SK-N-SH (cell line): ENCODE results near the gene NPW. TPM values are rescaled to one million over a fixed set of nuclear protein-coding genes. Genes with fewer than 3 reads are reported as not detected.

Experiments
- CTCF ChIA-PET: fragments of 300-600, 350-600 bp; formaldehyde crosslinking; extraction: SDS; loops from one replicate; lab custom pipeline; 2021; lab: Yijun Ruan, JAX
- POLR2A ChIA-PET: fragments of 350-600 bp; sonication (Branson Sonifier 250); formaldehyde crosslinking; extraction: SDS; loops from one replicate; lab custom pipeline; 2020; ENCODE audit warnings: antibody characterized with exemption, inconsistent platforms; lab: Yijun Ruan, JAX
- DNase-seq: peaks from one replicate; pipeline ENCODE4 v3.0.0; 2012
- H2AFZ ChIP-seq: fragments of 200-600 bp; sonication (generic); 2 replicates; pipeline ENCODE4 v1.8.1; 2016; ENCODE audit warnings: antibody characterized with exemption, mild to moderate bottlenecking, low read depth
- H3F3A ChIP-seq: fragments of 200-600 bp; sonication (generic); replicated peaks from 2 replicates; pipeline ENCODE3; 2016; ENCODE audit warnings: antibody characterized with exemption, mild to moderate bottlenecking; ENCODE audit not compliant: insufficient read depth
- H3K27ac ChIP-seq, 2 experiments: fragments of 200-500 bp in 1 of 2; fragments of 200-600 bp in 1 of 2; sonication (Bioruptor generic) in 1 of 2; sonication (generic), shearing (Covaris generic) in 1 of 2; 2 replicates each; pipeline versions ENCODE4 v1.5.1 to v1.6.1; 2014 to 2016; ENCODE audit warnings: low read depth in 2 of 2, inconsistent platforms in 1 of 2, low read length in 1 of 2, mild to moderate bottlenecking in 1 of 2, mixed read lengths in 1 of 2
- H3K27me3 ChIP-seq: fragments of 200-600 bp; sonication (generic), shearing (Covaris generic); 2 replicates; pipeline ENCODE4 v1.6.1; 2016; ENCODE audit warnings: mixed run types; ENCODE audit not compliant: insufficient read depth
- H3K36me3 ChIP-seq, 2 experiments: fragments of 200-500 bp in 1 of 2; fragments of 200-600 bp in 1 of 2; sonication (Bioruptor generic) in 1 of 2; sonication (generic) in 1 of 2; replicated peaks in 1 of 2; 2 replicates each; pipeline versions ENCODE3 to v1.5.1; 2014 to 2016; ENCODE audit warnings: low read length in 1 of 2, mild to moderate bottlenecking in 1 of 2; ENCODE audit not compliant: insufficient read depth in 2 of 2, control insufficient read depth in 1 of 2
- H3K4me1 ChIP-seq, 2 experiments: fragments of 200-500 bp in 1 of 2; fragments of 200-600 bp in 1 of 2; sonication (Bioruptor generic) in 1 of 2; sonication (generic), shearing (Covaris generic) in 1 of 2; 2 replicates each; pipeline versions ENCODE4 v1.5.1 to v1.6.1; 2014 to 2016; ENCODE audit warnings: low read depth in 1 of 2, low read length in 1 of 2, mixed run types in 1 of 2; ENCODE audit not compliant: insufficient read depth in 2 of 2, control insufficient read depth in 1 of 2
- H3K4me2 ChIP-seq: fragments of 200-600 bp; sonication (generic), shearing (Covaris generic); 2 replicates; pipeline ENCODE4 v1.6.1; 2017; ENCODE audit warnings: mixed run types
- H3K4me3 ChIP-seq, 2 experiments: fragments of 200-500 bp in 1 of 2; fragments of 200-600 bp in 1 of 2; sonication (Bioruptor generic) in 1 of 2; sonication (generic), shearing (Covaris generic) in 1 of 2; 2 replicates each; pipeline versions ENCODE4 v1.5.1 to v1.8.1; 2014 to 2016; ENCODE audit warnings: low read depth in 2 of 2, inconsistent platforms in 1 of 2, low read length in 1 of 2, mild to moderate bottlenecking in 1 of 2, mixed read lengths in 1 of 2, moderate library complexity in 1 of 2
- H3K79me2 ChIP-seq: fragments of 200-600 bp; sonication (generic); 2 replicates; pipeline ENCODE4 v1.8.1; 2017; ENCODE audit warnings: mild to moderate bottlenecking; ENCODE audit not compliant: insufficient read depth
- H3K9ac ChIP-seq: fragments of 200-600 bp; sonication (generic); 2 replicates; pipeline ENCODE4 v1.6.1; 2017; ENCODE audit warnings: mixed run types
- H3K9me2 ChIP-seq: fragments of 200-600 bp; sonication (generic); 2 replicates; pipeline ENCODE4 v1.6.1; 2017; ENCODE audit warnings: mixed run types
- H3K9me3 ChIP-seq: fragments of 200-600 bp; sonication (generic); 2 replicates; pipeline ENCODE4 v1.6.1; 2017; ENCODE audit warnings: mixed run types, mild to moderate bottlenecking, moderate library complexity
- H4K20me1 ChIP-seq: fragments of 200-600 bp; sonication (generic); 2 replicates; pipeline ENCODE4 v1.6.1; 2017; ENCODE audit warnings: mild to moderate bottlenecking, mixed run types; ENCODE audit not compliant: insufficient read depth
- CHD2 ChIP-seq: fragments of 150-350 bp; IDR thresholded peaks from 2 replicates; pipeline ENCODE4 v1.6.1; 2018; ENCODE audit warnings: low read length; ENCODE audit not compliant: partially characterized antibody
- EZH2phosphoT487 ChIP-seq: fragments of 200-600 bp; sonication (generic); IDR thresholded peaks from 2 replicates; pipeline ENCODE4 v1.6.1; 2017; ENCODE audit warnings: low read depth, mixed run types, mild to moderate bottlenecking, antibody characterized with exemption, moderate library complexity, borderline replicate concordance
- FOSL2 ChIP-seq: IDR thresholded peaks from 2 replicates; pipeline ENCODE4 v1.4.0; 2012; ENCODE audit warnings: low read depth, mild to moderate bottlenecking, moderate library complexity, borderline replicate concordance
- IRF3 ChIP-seq: fragments of 150-350 bp; IDR thresholded peaks from 2 replicates; pipeline ENCODE4 v1.6.1; 2016; ENCODE audit warnings: mild to moderate bottlenecking, low read depth, low read length
- MEF2A ChIP-seq: IDR thresholded peaks from 2 replicates; pipeline ENCODE4 v1.4.0; 2012; ENCODE audit warnings: low read depth, borderline replicate concordance
- MXI1 ChIP-seq: IDR thresholded peaks from 2 replicates; pipeline ENCODE4 v1.6.1; 2012; ENCODE audit warnings: mild to moderate bottlenecking, low read depth, low read length, improper control_type of control experiment
- NFIC ChIP-seq: IDR thresholded peaks from 2 replicates; pipeline ENCODE4 v1.4.0; 2012; ENCODE audit warnings: borderline replicate concordance
- POLR2AphosphoS5 ChIP-seq: IDR thresholded peaks from 2 replicates; pipeline ENCODE4 v1.6.1; 2012; ENCODE audit warnings: low read depth, low read length
- RAD21 ChIP-seq: IDR thresholded peaks from 2 replicates; pipeline ENCODE4 v1.6.1; 2012; ENCODE audit warnings: mild to moderate bottlenecking, low read length
- RCOR1 ChIP-seq: fragments of 150-350 bp; IDR thresholded peaks from 2 replicates; pipeline ENCODE4 v1.6.1; 2017; ENCODE audit warnings: antibody characterized with exemption, low read length
- REST ChIP-seq: IDR thresholded peaks from 2 replicates; pipeline ENCODE4 v1.6.1; 2012; ENCODE audit warnings: mild to moderate bottlenecking, low read depth, low read length, moderate library complexity
- RFX5 ChIP-seq: IDR thresholded peaks from 2 replicates; pipeline ENCODE4 v1.6.1; 2012; ENCODE audit warnings: mild to moderate bottlenecking, improper control_type of control experiment, low read length
- RXRA ChIP-seq: IDR thresholded peaks from 2 replicates; pipeline ENCODE4 v1.4.0; 2012; ENCODE audit warnings: low read depth, mild to moderate bottlenecking, borderline replicate concordance
- TAF1 ChIP-seq: IDR thresholded peaks from 2 replicates; pipeline ENCODE4 v1.6.1; 2012; ENCODE audit warnings: low read depth, mild to moderate bottlenecking, low read length, moderate library complexity, borderline replicate concordance
- TCF12 ChIP-seq: IDR thresholded peaks from 2 replicates; pipeline ENCODE4 v1.4.0; 2012
- TEAD4 ChIP-seq: IDR thresholded peaks from 2 replicates; pipeline ENCODE4 v1.4.0; 2012; ENCODE audit warnings: mild to moderate bottlenecking, borderline replicate concordance; ENCODE audit not compliant: insufficient read depth
- WGBS: methylation state at CpG from one replicate; pipeline ENCODE4 v1.1.6; 2017; ENCODE audit warnings: low lambda C conversion rate; 5-methylcytosine and 5-hydroxymethylcytosine counted together
- polyA plus RNA-seq, 3 experiments: library from polyadenylated mRNA; depleted of rRNA; stranded (reverse); fragments of >200 nt; gene quantifications; 2 replicates each; pipeline ENCODE4 v1.2.3, GENCODE V29; 2012
- TF ChIP-seq, protein P1 (sequence below): IDR thresholded peaks from 2 replicates; pipeline ENCODE4 v1.4.0; 2012; ENCODE audit warnings: low read depth, borderline replicate concordance
- TF ChIP-seq, protein P2 (sequence below): fragments of 150-350 bp; IDR thresholded peaks from 2 replicates; pipeline ENCODE4 v1.6.1; 2017; ENCODE audit warnings: antibody characterized with exemption, low read length, low read depth, borderline replicate concordance

NPW gene
- polyA plus RNA-seq, 1 of the 3 experiments (the other 2 are of a cell fraction), result 1.1 TPM

DNA sequence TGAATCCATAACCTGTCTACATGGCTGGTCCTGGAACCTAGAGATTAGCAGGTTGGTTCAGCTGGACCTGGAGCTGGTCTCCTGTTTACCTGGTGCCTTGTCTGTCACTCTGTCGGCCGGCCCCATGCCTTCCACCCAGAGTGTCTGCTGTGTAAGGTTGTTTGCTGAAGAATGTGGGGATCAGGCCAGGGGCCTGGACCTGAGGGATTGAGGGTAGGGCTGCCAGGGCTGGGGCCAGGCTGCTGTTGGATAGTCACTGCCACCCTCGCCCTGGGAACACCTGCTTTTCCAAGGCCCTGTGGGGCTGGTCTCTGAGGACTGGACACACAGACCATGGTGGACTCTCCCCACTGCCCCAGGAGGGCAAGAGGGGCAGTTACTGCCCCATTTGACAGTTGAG lies 8.6 kb downstream of the NPW start (continued):
- TF ChIP-seq POLR2AphosphoS5 (no peak), TCF12 (no peak), MXI1 (no peak), CHD2 (no peak)

DNA sequence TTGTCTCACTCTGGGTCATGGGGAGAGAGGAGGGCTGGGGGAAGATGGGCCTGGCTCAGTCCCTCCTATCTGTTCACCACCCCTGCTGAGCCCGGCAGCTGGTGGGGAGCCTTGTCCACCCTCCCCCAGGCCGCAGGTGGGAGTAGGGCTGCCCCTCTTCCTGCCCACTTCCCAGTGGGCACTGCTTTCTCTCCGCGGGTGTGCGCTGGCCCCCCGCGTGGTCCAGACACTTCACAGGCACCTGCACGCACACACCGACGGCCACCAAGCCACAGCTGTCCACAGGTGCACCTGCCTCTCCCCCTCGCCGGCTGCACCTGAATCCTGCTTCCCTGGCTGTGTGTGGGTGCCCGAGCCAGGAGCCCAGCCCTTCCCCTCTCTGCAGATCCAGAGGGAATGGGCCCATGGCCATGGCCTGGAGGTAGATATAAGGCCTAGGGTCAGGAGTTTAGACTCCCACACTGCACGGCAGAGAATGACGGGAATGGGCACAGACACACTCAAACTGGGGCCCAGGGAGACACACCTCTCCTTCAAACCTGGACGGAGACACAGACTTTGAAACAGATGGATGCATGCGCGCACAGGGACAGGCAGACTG lies 9.1 kb downstream of the NPW start:
- Histone ChIP-seq H3K4me1 (peaks cover 17 to 28% of the 10 kb centered on the region in 2 experiments; a peak in 3 of 4 replicates), H3K36me3 (peaks cover 0 to 6% of the 10 kb centered on the region in 2 experiments), H3K79me2 (peaks cover 20% of the 10 kb centered on the region; the same call in 1 of the 2 replicates), H3K9ac (no peak overlapping the region), H3K4me2 (peak overlapping the region; percentile 90; the same call in 1 of the 2 replicates), H3K27me3 (no peaks in the 10 kb centered on the region), H3K9me3 (no peaks in the 10 kb centered on the region), H3F3A (peaks cover 5% of the 10 kb centered on the region), H3K27ac (no peak overlapping the region), H3K4me3 (peak overlapping the region in 1 of 2 experiments; percentile 56; a peak in 1 of 4 replicates), H2AFZ (no peak overlapping the region), H4K20me1 (peaks cover 8% of the 10 kb centered on the region; the same call in 1 of the 2 replicates), H3K9me2 (no peaks in the 10 kb centered on the region)
- POLR2A ChIA-PET, result no interaction called here
- no peak for TF ChIP-seq FOSL2
- TF ChIP-seq TAF1, result no peak
- TF ChIP-seq, protein P1, sequence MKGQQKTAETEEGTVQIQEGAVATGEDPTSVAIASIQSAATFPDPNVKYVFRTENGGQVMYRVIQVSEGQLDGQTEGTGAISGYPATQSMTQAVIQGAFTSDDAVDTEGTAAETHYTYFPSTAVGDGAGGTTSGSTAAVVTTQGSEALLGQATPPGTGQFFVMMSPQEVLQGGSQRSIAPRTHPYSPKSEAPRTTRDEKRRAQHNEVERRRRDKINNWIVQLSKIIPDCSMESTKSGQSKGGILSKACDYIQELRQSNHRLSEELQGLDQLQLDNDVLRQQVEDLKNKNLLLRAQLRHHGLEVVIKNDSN, result no peak
- TF ChIP-seq MXI1, result no peak
- TF ChIP-seq MEF2A, result no peak
- no peak for TF ChIP-seq IRF3
- TF ChIP-seq REST, result no peak
- no peak for TF ChIP-seq TEAD4
- no peak for TF ChIP-seq RCOR1
- TF ChIP-seq, protein P2, sequence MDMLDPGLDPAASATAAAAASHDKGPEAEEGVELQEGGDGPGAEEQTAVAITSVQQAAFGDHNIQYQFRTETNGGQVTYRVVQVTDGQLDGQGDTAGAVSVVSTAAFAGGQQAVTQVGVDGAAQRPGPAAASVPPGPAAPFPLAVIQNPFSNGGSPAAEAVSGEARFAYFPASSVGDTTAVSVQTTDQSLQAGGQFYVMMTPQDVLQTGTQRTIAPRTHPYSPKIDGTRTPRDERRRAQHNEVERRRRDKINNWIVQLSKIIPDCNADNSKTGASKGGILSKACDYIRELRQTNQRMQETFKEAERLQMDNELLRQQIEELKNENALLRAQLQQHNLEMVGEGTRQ, result no peak
- TF ChIP-seq EZH2phosphoT487, result no peak
- TF ChIP-seq RFX5, result no peak
- TF ChIP-seq RXRA, result no peak
- no peak for TF ChIP-seq RAD21
- no peak for TF ChIP-seq NFIC
- WGBS, result 93% methylated on average over 8 of the region's 18 CpGs
- no peak for DNase-seq
- CTCF ChIA-PET, result interaction anchor here (1.0 to 1.5 kb wide), 3 partner anchors 12 to 112 kb away, joined by 3 to 5 read pairs (median 4); partner anchors contain the start of genes NTHL1 and TSC2
